Nephron (organoid): ENCODE measurements around the gene MIEF2.

Experiments
- H3K27ac Mint-ChIP-seq, 3 experiments: 2 replicates each; pipeline ENCODE4 v1.8.0; 2020; ENCODE audit warnings: mixed read lengths in 3 of 3, mild to moderate bottlenecking in 2 of 3, moderate library complexity in 1 of 3
- H3K27me3 Mint-ChIP-seq: 2 replicates; pipeline ENCODE4 v1.8.0; 2021; ENCODE audit warnings: low read depth, mild to moderate bottlenecking, moderate library complexity, mixed read lengths
- H3K36me3 Mint-ChIP-seq: 2 replicates; pipeline ENCODE4 v1.8.0; 2020; ENCODE audit warnings: low read depth, mixed read lengths
- H3K4me1 Mint-ChIP-seq: 2 replicates; pipeline ENCODE4 v1.8.0; 2020; ENCODE audit warnings: mixed read lengths
- H3K4me3 Mint-ChIP-seq, 3 experiments: 2 replicates each; pipeline ENCODE4 v1.8.0; 2020; ENCODE audit warnings: mild to moderate bottlenecking in 3 of 3, mixed read lengths in 3 of 3, moderate library complexity in 2 of 3
- H3K9me3 Mint-ChIP-seq: 2 replicates; pipeline ENCODE4 v1.8.0; 2020; ENCODE audit warnings: mixed read lengths
- TF ChIP-seq, protein P1 (sequence below), 3 experiments: fragments of 200-600 bp; sonication (generic); IDR thresholded peaks; one replicate each; pipeline ENCODE4 v1.5.0; 2021; ENCODE audit warnings: antibody characterized with exemption in 3 of 3; ENCODE audit not compliant: unreplicated experiment in 3 of 3

Gene MIEF2

DNA sequence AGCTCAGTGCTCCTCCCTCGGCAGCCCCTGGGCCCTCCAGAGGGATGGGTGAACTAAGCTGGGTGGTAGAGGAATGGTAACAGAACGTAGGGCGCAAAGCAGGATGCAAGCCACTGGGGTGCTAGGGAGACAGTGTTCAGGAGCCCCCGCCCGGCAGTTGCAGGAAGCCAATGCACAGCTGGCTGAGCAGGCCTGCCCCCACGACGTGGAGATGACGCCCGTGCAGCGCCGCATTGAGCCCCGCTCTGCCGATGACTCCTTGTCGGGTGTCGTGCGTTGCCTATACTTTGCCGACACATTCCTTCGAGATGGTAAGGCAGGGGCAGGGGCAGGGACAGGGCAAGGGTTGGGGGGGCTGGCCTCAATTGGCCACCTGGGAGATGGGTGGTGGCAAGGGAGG is 22.2 kb upstream of the MIEF2 start:
- Mint-ChIP-seq H3K27me3 (no peaks in the 10 kb centered on the region), H3K27ac (no peak overlapping the region), H3K4me1 (no peaks in the 10 kb centered on the region), H3K36me3 (peaks cover 26% of the 10 kb centered on the region), H3K9me3 (no peaks in the 10 kb centered on the region), H3K4me3 (no peak overlapping the region)
- TF ChIP-seq, protein P1, sequence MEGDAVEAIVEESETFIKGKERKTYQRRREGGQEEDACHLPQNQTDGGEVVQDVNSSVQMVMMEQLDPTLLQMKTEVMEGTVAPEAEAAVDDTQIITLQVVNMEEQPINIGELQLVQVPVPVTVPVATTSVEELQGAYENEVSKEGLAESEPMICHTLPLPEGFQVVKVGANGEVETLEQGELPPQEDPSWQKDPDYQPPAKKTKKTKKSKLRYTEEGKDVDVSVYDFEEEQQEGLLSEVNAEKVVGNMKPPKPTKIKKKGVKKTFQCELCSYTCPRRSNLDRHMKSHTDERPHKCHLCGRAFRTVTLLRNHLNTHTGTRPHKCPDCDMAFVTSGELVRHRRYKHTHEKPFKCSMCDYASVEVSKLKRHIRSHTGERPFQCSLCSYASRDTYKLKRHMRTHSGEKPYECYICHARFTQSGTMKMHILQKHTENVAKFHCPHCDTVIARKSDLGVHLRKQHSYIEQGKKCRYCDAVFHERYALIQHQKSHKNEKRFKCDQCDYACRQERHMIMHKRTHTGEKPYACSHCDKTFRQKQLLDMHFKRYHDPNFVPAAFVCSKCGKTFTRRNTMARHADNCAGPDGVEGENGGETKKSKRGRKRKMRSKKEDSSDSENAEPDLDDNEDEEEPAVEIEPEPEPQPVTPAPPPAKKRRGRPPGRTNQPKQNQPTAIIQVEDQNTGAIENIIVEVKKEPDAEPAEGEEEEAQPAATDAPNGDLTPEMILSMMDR (IDR thresholded peaks at IDR 0.05; ENCODE audit: unreplicated experiment in 3 of 3): no peak

DNA sequence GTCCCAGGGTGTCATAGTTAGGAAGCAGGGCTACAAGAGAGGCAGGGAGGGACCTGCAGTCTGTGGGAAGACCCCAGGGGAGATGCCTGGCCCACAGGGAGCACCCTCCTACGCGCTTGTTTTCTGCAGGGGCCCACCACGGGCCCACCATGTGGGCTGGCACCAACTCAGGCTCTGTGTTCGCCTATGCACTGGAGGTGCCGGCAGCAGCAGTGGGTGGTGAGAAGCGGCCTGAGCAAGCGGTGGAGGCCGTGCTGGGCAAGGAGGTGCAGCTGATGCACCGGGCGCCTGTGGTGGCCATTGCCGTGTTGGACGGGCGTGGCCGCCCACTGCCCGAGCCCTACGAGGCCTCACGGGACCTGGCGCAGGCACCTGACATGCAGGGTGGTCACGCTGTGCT is 20.0 kb upstream of the MIEF2 start:
- no peaks in the 10 kb centered on the region for H3K4me1 Mint-ChIP-seq
- H3K9me3 Mint-ChIP-seq: no peaks in the 10 kb centered on the region
- no peak overlapping the region for H3K4me3 Mint-ChIP-seq
- no peak overlapping the region for H3K27ac Mint-ChIP-seq
- TF ChIP-seq, protein P1 (IDR thresholded peaks at IDR 0.05; ENCODE audit: unreplicated experiment in 3 of 3): no peak
- peaks cover 29% of the 10 kb centered on the region for H3K36me3 Mint-ChIP-seq
- H3K27me3 Mint-ChIP-seq: no peaks in the 10 kb centered on the region

DNA sequence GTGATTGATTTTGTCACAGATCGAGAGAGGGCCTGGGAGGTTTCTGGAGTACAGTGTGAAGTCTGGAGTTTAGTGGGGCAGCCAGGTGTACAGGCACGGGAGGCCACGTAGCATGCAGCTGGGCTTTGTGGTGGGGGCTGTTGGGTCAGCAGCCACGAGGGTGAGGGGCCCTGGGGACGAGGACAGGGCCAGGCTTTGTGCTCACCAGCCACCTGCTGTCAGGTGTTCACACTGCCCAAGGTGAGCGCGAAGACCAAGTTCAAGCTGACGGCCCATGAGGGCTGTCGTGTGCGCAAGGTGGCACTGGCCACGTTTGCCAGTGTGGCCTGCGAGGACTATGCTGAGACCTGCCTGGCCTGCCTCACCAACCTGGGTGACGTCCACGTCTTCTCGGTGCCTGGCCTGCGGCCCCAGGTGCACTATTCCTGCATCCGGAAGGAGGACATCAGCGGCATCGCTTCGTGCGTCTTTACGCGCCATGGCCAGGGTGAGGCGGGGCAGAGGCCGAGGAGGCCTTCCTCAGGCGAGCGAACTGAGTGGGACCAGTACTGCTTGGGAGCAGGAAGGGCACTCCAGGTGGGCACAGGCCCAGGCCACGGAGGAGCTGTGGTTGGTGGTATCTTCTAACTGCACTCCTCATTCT is 19.1 kb upstream of the MIEF2 start:
- Mint-ChIP-seq H3K36me3 (peaks cover 31% of the 10 kb centered on the region), H3K27ac (no peak overlapping the region), H3K9me3 (no peaks in the 10 kb centered on the region), H3K27me3 (no peaks in the 10 kb centered on the region), H3K4me3 (no peak overlapping the region), H3K4me1 (no peaks in the 10 kb centered on the region)
- TF ChIP-seq, protein P1 (IDR thresholded peaks at IDR 0.05; ENCODE audit: unreplicated experiment in 3 of 3): no peak

DNA sequence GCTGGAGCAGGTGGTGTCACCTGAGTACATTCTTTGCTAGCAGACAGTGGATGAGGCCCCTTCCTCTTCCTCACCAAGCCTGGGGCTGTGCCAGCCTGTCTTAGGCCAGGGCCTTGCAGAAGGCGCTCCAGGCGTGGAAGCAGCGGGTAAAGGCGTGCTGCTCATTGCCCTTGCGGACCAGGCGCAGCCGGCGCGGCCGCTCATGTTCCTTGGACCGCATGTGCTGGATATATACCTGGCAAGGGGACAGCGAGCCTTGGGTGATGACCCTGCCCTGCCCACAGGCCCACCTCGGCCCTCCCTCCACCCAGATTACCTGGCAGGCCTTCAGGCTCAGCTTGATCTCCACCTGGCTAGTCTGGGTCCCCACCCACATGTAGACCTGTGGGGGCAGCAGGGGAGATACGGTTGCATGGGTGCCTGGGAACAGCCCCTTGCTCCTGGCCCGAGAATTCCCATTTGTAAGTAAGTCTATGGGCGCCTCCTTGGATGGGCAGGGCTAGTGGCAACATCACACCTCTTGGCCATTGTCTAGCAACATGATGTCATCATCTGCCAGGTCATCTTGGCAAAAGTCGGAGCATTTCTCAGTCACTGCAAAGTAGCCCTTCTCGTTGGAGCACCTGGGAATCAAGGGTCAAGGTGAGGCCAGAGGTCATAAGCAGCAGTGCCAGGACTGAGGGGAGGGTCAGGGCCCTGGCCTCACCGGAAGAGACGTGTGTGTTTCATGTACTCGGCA is 15.3 kb upstream of the MIEF2 start:
- no peaks in the 10 kb centered on the region for H3K9me3 Mint-ChIP-seq
- H3K4me1 Mint-ChIP-seq: peaks cover 7% of the 10 kb centered on the region
- no peaks in the 10 kb centered on the region for H3K27me3 Mint-ChIP-seq
- TF ChIP-seq, protein P1 (IDR thresholded peaks at IDR 0.05; ENCODE audit: unreplicated experiment in 3 of 3): no peak
- peaks cover 37% of the 10 kb centered on the region for H3K36me3 Mint-ChIP-seq
- H3K27ac Mint-ChIP-seq: no peak overlapping the region
- no peak overlapping the region for H3K4me3 Mint-ChIP-seq

DNA sequence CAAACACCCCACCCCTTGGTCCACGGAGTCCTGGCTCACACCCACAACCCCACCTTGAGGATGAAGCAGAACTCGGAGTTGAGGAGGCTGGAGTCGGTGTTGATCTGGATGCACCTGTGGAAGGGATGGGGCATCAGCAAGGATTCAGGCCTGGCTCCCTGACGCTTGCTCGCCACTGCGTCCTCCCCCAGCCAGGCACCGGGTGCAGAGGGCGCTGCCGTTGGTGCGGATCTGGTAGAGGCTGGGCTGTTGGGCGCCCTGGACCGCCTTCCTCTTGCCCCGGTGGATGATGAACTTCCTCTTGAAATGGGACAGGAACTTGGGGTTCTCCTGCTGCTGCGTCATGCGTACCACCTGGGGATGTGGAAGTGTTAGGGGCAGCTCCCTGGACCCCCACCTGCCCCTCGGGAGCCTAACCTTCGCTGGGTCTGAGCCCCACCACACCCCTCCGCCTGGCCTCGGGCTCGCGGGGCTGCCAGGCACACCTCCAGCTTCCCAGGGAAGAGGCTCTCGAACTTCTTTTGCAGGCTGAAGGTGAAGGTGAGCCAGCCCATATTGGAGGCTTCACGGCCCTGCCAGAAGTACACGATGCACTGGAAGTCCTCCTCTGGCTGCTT is 14.2 kb upstream of the MIEF2 start:
- Mint-ChIP-seq H3K27me3 (no peaks in the 10 kb centered on the region), H3K4me3 (peak overlapping the region in 1 of 3 experiments; percentile 51), H3K9me3 (no peaks in the 10 kb centered on the region), H3K4me1 (peaks cover 7% of the 10 kb centered on the region), H3K36me3 (peaks cover 47% of the 10 kb centered on the region), H3K27ac (no peak overlapping the region)
- TF ChIP-seq, protein P1 (IDR thresholded peaks at IDR 0.05; ENCODE audit: unreplicated experiment in 3 of 3): no peak
